IMR-90 (cell line): ENCODE measurements around the gene TDRKH. TPM values are rescaled to one million over a fixed set of nuclear protein-coding genes. Genes with fewer than 3 reads are reported as not detected.

Source experiments
- ATAC-seq: fragments of 200-7000 bp; cut with Tn5 transposase; 2 replicates; pipeline ENCODE4 v1.9.1; 2020; ENCODE audit warnings: low read depth, mild to moderate bottlenecking, moderate library complexity
- BruUV-seq: library from RNA; stranded (reverse); fragments of 400-500 nt; replicated peaks from 2 replicates; lab custom pipeline; 2021; lab: Mats Ljungman, UMichigan
- CTCF ChIA-PET: fragments of 300-600 bp; formaldehyde crosslinking; extraction: SDS; loops from one replicate; lab custom pipeline; 2021; ENCODE audit warnings: antibody characterized with exemption; lab: Yijun Ruan, JAX
- POLR2A ChIA-PET: fragments of 300-600 bp; sonication (Branson Sonifier 250); formaldehyde crosslinking; loops from one replicate; lab custom pipeline; 2022; ENCODE audit warnings: antibody characterized with exemption; ENCODE audit not compliant: unreplicated experiment; lab: Charles Lee
- DNase-seq: peaks from one replicate; pipeline ENCODE4 v3.0.0; 2013
- H2AFZ ChIP-seq: replicated peaks from 2 replicates; pipeline ENCODE3; 2013; ENCODE audit warnings: low read length, mild to moderate bottlenecking; ENCODE audit not compliant: poor library complexity
- H2AK5ac ChIP-seq: 2 replicates; pipeline ENCODE4 v1.6.1; 2013; ENCODE audit warnings: low read depth, low read length, inconsistent platforms
- H2AK9ac ChIP-seq: replicated peaks from 2 replicates; pipeline ENCODE3; 2013; ENCODE audit warnings: mild to moderate bottlenecking, low read depth, low read length, moderate library complexity; ENCODE audit not compliant: poor library complexity
- H2BK120ac ChIP-seq: 2 replicates; pipeline ENCODE4 v1.6.1; 2013; ENCODE audit warnings: low read depth, low read length, inconsistent platforms
- H2BK15ac ChIP-seq: 3 replicates; pipeline ENCODE4 v1.6.1; 2013; ENCODE audit warnings: low read depth, low read length, inconsistent platforms
- H2BK20ac ChIP-seq: 2 replicates; pipeline ENCODE4 v1.6.1; 2013; ENCODE audit warnings: low read depth, mild to moderate bottlenecking, inconsistent platforms, low read length, moderate library complexity
- H2BK5ac ChIP-seq: 2 replicates; pipeline ENCODE4 v1.6.1; 2013; ENCODE audit warnings: mild to moderate bottlenecking, low read depth, low read length, inconsistent platforms; ENCODE audit not compliant: poor library complexity, severe bottlenecking
- H3K14ac ChIP-seq: replicated peaks from 2 replicates; pipeline ENCODE4 v1.6.1; 2013; ENCODE audit warnings: low read depth, low read length, inconsistent platforms
- H3K18ac ChIP-seq: 2 replicates; pipeline ENCODE4 v1.6.1; 2013; ENCODE audit warnings: low read depth, low read length, control low read depth
- H3K23ac ChIP-seq: 2 replicates; pipeline ENCODE4 v1.6.1; 2013; ENCODE audit warnings: low read depth, low read length, inconsistent platforms
- H3K27ac ChIP-seq: 2 replicates; pipeline ENCODE4 v1.5.1; 2013; ENCODE audit warnings: mild to moderate bottlenecking, control low read depth, low read length; ENCODE audit not compliant: insufficient read depth
- H3K27me3 ChIP-seq: 2 replicates; pipeline ENCODE4 v1.6.1; 2013; ENCODE audit warnings: low read length; ENCODE audit not compliant: control insufficient read depth, insufficient read depth
- H3K36me3 ChIP-seq: 2 replicates; pipeline ENCODE4 v1.6.1; 2013; ENCODE audit warnings: low read length, mixed read lengths; ENCODE audit not compliant: control insufficient read depth, insufficient read depth
- H3K4ac ChIP-seq: 2 replicates; pipeline ENCODE4 v1.6.1; 2013; ENCODE audit warnings: low read depth, low read length, inconsistent platforms
- H3K4me1 ChIP-seq: 2 replicates; pipeline ENCODE4 v1.6.1; 2013; ENCODE audit warnings: low read length, mixed read lengths; ENCODE audit not compliant: control insufficient read depth, insufficient read depth
- H3K4me2 ChIP-seq: 2 replicates; pipeline ENCODE4 v1.6.1; 2013; ENCODE audit warnings: low read depth, mild to moderate bottlenecking, control low read depth, low read length, moderate library complexity
- H3K4me3 ChIP-seq: 2 replicates; pipeline ENCODE4 v1.5.1; 2013; ENCODE audit warnings: low read depth, mild to moderate bottlenecking, control low read depth, low read length, moderate library complexity; ENCODE audit not compliant: insufficient read depth
- H3K56ac ChIP-seq: 2 replicates; pipeline ENCODE4 v1.6.1; 2013; ENCODE audit warnings: low read length, inconsistent platforms; ENCODE audit not compliant: insufficient read depth; ENCODE audit errors: extremely low read depth
- H3K79me1 ChIP-seq, 2 experiments: 2 replicates each; pipeline ENCODE4 v1.6.1; 2013; ENCODE audit warnings: low read length in 2 of 2, inconsistent platforms in 1 of 2, low read depth in 1 of 2
- H3K9ac ChIP-seq: 2 replicates; pipeline ENCODE4 v1.6.1; 2013; ENCODE audit warnings: low read depth, low read length, control low read depth
- H3K9me1 ChIP-seq: 2 replicates; pipeline ENCODE4 v1.6.1; 2013; ENCODE audit warnings: low read length, inconsistent platforms; ENCODE audit not compliant: insufficient read depth
- H3K9me3 ChIP-seq: 2 replicates; pipeline ENCODE4 v1.6.1; 2013; ENCODE audit warnings: low read length; ENCODE audit not compliant: control insufficient read depth, insufficient read depth
- H4K20me1 ChIP-seq: 2 replicates; pipeline ENCODE4 v1.6.1; 2013; ENCODE audit warnings: low read length, inconsistent platforms; ENCODE audit not compliant: insufficient read depth
- H4K5ac ChIP-seq: 2 replicates; pipeline ENCODE4 v1.6.1; 2013; ENCODE audit warnings: mild to moderate bottlenecking, low read depth, low read length, control low read depth
- H4K8ac ChIP-seq, 2 experiments: 2 replicates each; pipeline ENCODE4 v1.6.1; 2013; ENCODE audit warnings: low read depth in 2 of 2, low read length in 2 of 2, control low read depth in 1 of 2, inconsistent platforms in 1 of 2
- H4K91ac ChIP-seq: 2 replicates; pipeline ENCODE4 v1.6.1; 2013; ENCODE audit warnings: low read depth, low read length, inconsistent platforms; ENCODE audit not compliant: insufficient read depth
- CHD1 ChIP-seq: IDR thresholded peaks from 2 replicates; pipeline ENCODE4 v1.6.1; 2012; ENCODE audit warnings: low read depth, low read length, improper control_type of control experiment
- FOS ChIP-seq: fragments of 150-350 bp; IDR thresholded peaks from 2 replicates; pipeline ENCODE4 v1.6.1; 2016; ENCODE audit warnings: low read depth, low read length
- RCOR1 ChIP-seq: IDR thresholded peaks from 2 replicates; pipeline ENCODE4 v1.6.1; 2012; ENCODE audit warnings: mild to moderate bottlenecking, low read length, improper control_type of control experiment; ENCODE audit not compliant: insufficient replicate concordance
- WGBS, 2 experiments: methylation state at CpG; one replicate each; pipeline versions ENCODE4 v1.1.5 to v1.1.7; 2013; ENCODE audit warnings: missing lambda C conversion rate in 2 of 2; ENCODE audit not compliant: insufficient read length in 1 of 2; ENCODE audit errors: extremely low coverage in 2 of 2; 5-methylcytosine and 5-hydroxymethylcytosine counted together
- dilution Hi-C: fragments of 300-500 bp; cut with HindIII; formaldehyde crosslinking; loops from one replicate; pipeline ENCODE4 v1.14.3; 2018; ENCODE audit warnings: low sequenced_read_pairs; ENCODE audit not compliant: unreplicated experiment
- in situ Hi-C: fragments of 300-500 bp; cut with MboI; formaldehyde crosslinking; loops from 3 replicates; pipeline ENCODE4 v1.14.3; 2019; ENCODE audit warnings: low sequenced_read_pairs, inconsistent platforms, mixed read lengths
- intact Hi-C: fragments of 100-400 bp; cut with micrococcal nuclease; formaldehyde crosslinking; loops from 2 replicates; pipeline ENCODE4 v1.10.0; 2022
- polyA plus RNA-seq, 3 experiments: library from polyadenylated mRNA; depleted of rRNA; stranded (reverse); fragments of >200 nt; gene quantifications; 2 replicates each; pipeline ENCODE4 v1.2.3, GENCODE V29; 2012; ENCODE audit warnings: low replicate concordance in 1 of 3
- total RNA-seq: library from RNA; depleted of rRNA; stranded (reverse); fragments of >200 nt; gene quantifications from 2 replicates; pipeline ENCODE4 v1.2.3, GENCODE V29; 2012

Gene TDRKH
- total and polyA plus RNA-seq, 2 of the 4 experiments (the other 2 are of a cell fraction): 1.2 to 2.2 TPM

DNA sequence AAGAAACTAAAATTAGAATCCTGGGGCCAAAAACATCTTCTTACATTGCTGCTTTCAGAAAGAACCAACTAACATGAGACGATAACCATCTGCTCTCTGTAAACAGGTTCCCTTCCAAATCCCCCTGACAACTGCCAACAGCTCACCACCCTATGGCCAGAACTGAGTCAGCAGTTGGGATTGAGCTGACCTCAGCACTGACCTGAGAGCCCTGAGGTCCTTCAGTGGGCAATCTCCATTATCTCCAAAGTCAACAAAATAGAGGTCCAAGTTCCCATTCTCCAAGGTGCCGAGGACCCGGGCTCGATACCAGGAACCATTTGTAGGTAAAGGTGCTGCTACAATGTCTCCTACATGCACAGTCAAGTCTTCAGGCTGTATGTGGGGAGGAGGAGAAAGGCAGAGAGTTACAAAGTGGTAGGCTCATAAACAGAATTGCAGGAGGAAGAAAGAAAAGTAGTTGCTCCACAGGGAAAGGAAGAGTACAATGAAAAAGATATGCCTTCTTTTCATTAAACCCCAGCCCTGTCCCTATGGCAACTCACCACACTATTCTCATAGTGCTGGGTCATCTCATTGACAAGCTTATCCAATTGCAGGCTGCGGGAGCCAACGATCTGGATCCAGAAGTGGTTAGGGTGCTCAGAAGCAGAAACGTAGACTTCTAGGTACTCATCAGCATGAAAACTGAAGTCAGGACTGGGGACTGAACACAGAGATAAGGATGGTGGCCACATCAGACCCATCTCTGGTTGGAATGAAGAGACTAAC, 14.2 kb downstream of the TDRKH start:
- DNase-seq (no peak), ATAC-seq (no peak)
- H2BK5ac ChIP-seq: no peak overlapping the region
- H4K5ac ChIP-seq: no peak overlapping the region
- no peak overlapping the region for H3K27ac ChIP-seq
- no peak overlapping the region for H2BK20ac ChIP-seq
- H3K27me3 ChIP-seq: no peaks in the 10 kb centered on the region; the same call in 1 of the 2 replicates
- TF ChIP-seq FOS (no peak), RCOR1 (no peak), CHD1 (no peak)
- no peak overlapping the region for H2AK5ac ChIP-seq
- no peaks in the 10 kb centered on the region for H3K36me3 ChIP-seq
- no TSS peak for BruUV-seq
- H4K91ac ChIP-seq: no peak overlapping the region
- H3K56ac ChIP-seq: no peak overlapping the region
- no peak overlapping the region for H2AK9ac ChIP-seq
- H4K20me1 ChIP-seq: no peaks in the 10 kb centered on the region
- intact Hi-C loops: no loop called here
- no peaks in the 10 kb centered on the region for H3K79me1 ChIP-seq
- no peak overlapping the region for H3K18ac ChIP-seq
- no peak overlapping the region for H3K23ac ChIP-seq
- H3K4ac ChIP-seq: no peak overlapping the region
- H3K9ac ChIP-seq: no peak overlapping the region
- ChIA-PET CTCF (interaction anchor here (1.2 kb wide), 1 partner anchor 13 kb away, joined by 3 read pairs; no protein-coding TSS in a partner anchor), POLR2A (no interaction called here)
- WGBS, 2 experiments: 67% methylated on average over 1 of the region's 7 CpGs; no CpG with 5 or more reads in 1 of the 2 experiments
- in situ Hi-C loops: no loop called here
- dilution Hi-C loops: loop anchor here (25.0 kb wide), 1 partner anchor 111 kb away; no protein-coding TSS in a partner anchor
- H2BK15ac ChIP-seq: no peak overlapping the region
- H3K9me3 ChIP-seq: no peaks in the 10 kb centered on the region
- no peak overlapping the region for H2AFZ ChIP-seq
- H4K8ac ChIP-seq: no peak overlapping the region
- H3K4me3 ChIP-seq: no peak overlapping the region
- no peak overlapping the region for H3K4me2 ChIP-seq
- no peaks in the 10 kb centered on the region for H3K4me1 ChIP-seq
- H2BK120ac ChIP-seq: no peak overlapping the region
- no peak overlapping the region for H3K14ac ChIP-seq
- no peaks in the 10 kb centered on the region; the same call in 1 of the 2 replicates for H3K9me1 ChIP-seq
